Activated CD8-positive, alpha-beta memory T cell treated with anti-CD3 and anti-CD28 coated beads, Interleukin-2, amount 50 U/mL, for 48 hours (primary cell): ENCODE results near the gene ELMO1.

Experiments used
- DNase-seq: peaks from one replicate; pipeline ENCODE4 v3.0.0-alpha.2; 2020

Gene ELMO1

DNA sequence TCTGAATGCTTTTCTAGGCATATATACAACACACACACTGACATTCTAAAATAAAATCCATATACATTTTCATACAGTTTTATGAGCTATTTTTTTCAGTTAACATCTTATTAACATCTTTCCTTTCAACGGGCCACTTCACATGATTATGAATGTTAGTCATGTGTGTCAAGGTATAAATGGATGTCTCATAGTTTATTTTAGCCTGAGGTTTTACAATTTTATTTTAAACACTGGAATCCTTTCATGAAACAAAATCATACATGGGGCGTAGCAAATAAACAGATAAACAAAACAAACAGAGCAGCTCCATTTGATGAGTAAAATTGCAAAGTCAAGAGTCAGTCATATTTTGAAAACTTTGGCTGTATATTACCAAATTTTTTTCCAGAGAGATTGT, 604.3 kb downstream of the ELMO1 start:
- DNase-seq: no peak

DNA sequence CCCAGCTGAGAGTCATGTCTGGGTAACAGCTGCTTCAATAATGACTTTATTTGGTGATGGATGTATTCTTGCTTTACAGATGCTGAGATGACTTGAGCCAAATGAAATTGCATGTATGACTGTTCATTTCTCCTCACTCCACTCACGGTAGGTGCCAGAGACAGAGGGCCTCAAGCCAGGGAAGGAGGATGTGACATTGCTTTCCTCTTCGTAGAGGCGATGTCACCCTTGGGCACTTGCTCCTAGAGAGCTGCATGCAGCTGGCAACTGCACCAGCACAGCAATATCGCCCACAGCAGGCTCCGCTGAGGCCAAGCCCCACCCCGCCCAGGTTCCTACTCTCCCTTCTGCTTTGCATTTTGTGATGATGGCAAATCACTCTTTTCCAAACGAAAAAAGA, 607.8 kb downstream of the ELMO1 start:
- no peak for DNase-seq

DNA sequence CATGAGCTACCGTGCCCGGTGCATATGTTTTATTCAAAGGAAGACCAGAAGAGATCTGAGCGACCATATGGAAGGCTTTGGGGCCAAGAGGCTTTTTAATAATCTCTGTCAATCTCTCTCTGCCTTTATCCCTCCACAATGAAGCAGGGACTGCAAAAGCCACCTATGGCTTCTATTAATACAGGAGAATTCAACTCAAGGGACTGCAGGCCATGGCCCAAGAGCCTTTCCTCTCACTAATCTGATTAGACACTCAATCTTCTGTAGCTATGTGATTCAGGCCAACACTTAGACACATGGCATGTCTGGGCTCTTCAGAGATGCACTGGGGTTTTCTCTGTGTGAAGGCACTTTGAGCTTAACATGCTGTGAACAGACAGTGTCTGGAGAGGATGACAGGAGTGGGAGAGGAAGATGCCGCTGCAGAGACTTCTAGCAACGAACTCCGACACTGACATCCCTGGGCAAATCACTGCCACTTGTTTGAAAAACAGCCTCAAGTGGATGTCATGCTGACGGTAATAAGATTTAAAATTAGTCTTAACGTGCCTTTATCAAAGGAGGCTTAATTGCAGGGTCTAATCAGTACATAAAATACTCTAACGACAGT, 609.9 kb downstream of the ELMO1 start:
- no peak for DNase-seq

DNA sequence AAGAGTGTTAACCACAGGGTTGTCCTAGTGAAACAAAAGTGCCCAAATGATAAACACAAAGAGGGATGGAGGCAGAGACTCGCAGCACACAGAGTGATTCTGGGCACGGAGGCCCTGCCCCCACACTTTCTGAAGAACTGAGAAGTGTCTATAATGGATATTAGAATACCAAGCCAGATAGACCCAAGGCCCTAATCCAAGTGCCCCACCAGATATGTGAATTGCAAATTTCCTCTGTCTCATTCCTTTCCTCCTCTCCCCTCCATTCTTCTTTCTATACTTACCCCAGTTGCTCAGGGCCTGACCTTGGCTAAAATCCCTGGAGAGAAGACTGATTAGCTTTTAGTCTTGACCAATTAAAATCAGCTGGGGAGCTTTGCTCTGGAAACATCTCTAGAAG, 617.6 kb downstream of the ELMO1 start:
- no peak for DNase-seq

DNA sequence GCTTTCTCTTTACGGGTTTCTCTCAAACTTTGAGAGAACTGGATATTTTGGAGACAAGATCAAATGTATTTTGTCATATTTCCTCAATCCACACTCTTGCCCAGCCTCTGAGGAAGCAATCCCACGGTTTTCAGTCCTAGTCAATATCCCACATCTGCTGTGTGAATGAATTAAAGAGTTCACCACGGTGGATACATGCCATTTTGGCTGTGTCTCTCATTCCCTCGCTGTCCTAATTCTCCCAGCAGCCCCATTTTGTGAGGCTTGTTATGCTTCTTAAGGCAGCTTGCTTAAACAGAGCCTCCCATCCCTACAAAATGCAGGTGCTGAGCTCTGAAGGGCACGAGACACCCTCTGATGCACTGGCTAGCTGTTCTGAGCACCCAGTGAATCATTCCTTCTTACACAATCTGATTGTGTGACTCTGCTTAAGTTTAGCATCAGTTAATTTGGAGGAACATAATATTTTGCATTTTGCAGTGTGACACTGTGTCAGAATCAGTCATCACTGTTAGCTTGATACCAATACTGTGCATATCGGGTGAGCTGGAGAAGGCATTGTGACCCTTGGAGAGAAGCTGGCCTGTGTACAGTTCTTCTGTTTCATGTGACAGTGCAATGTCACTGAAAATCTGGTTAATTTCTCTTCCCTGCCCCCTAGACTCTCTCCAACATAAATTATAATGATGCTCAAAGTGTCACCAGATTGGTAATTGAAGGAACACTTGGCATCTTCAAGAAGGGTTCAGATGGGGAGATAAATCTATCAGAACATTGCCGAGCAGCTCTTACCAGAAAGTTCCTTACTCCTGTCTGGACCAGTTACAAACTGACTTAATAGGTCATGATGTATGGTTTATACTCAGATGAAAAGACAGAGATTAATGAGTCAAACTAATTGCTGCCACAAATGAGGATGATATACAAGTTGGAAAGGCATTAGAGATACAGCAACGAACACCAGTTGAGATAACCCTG, 620.6 kb downstream of the ELMO1 start:
- DNase-seq: no peak

DNA sequence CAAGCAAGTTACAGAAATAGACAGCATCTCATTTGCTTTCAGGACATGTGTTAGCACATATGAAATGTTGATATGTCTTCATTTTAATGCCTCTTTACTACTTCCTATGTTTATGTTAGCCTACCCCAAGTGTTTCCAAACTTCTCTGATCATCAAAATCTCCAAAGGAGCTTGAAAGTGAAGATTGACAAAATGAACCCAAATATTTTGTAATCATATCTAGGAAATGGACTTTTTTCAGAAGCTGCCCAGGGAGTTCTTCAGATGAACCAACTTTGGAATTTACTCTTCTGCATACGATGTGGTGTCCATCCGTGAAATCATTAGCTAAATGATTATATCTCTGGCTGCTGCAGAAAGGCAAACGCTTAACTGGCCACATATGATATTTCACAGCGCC, 623.2 kb downstream of the ELMO1 start:
- DNase-seq: no peak

DNA sequence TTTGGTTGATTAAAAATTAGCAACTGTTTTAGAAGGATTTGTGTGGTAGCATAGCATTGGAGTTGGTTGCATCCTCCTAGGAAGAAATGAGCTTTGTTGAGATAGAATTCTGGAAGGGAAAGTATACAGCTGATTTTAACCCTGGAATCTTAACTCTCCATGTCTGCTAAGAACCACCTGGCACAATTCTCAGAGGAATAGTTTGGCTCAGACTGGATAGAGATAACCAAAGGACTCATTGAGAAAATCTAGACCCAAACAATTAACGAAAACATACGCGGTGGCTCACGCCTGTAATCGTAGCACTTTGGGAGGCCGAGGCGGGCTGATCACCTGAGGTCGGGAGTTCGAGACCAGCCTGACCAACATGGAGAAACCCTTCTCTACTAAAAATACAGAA, 625.3 kb downstream of the ELMO1 start:
- no peak for DNase-seq

DNA sequence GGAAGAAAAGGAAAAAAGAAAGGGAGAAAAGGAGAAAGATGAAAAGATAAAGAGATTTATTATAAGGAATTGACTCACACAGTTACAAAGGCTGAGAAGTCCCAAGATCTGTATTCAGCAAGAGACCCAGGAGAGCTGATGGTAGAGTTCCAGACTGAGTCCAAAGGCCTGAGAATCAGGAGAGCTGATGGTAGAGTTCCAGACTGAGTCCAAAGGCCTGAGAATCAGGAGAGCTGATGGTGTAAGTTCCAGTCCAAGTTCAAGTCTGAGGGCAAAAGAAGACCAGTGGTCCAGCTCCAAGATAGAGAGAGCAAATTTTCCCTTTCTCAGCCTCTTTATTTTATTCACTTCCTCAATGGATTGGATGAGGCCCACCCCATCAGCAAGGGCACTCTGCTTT, 627.0 kb downstream of the ELMO1 start:
- no peak for DNase-seq

DNA sequence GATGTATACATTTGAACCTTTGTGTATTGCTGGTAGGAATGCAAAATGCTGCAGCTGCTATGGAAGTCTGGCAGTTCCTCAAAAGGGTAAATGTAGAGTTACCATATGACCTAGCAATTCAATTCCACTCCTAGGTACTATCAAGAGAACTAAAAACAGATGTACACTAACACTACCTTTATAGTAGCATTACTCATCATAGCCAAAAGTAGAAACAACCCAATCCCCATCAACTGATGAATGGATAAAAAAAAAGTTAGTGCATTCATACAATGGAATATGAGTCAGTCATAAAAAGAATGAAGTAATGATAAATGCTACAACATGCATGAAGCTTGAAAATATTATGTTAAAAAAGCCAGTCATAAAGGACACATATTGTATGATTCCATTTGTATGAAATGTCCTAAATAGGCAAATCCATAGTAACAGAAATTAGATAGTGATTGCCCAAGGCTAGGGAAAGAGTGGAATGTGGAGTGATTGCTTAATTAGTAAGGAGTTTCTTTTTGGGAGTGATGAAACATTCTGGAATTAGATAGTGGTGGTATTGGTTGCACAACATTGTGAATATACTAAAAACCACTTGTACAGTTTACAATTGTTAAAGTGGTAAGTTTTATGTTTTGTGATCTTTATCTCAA, 628.0 kb downstream of the ELMO1 start:
- DNase-seq: no peak

DNA sequence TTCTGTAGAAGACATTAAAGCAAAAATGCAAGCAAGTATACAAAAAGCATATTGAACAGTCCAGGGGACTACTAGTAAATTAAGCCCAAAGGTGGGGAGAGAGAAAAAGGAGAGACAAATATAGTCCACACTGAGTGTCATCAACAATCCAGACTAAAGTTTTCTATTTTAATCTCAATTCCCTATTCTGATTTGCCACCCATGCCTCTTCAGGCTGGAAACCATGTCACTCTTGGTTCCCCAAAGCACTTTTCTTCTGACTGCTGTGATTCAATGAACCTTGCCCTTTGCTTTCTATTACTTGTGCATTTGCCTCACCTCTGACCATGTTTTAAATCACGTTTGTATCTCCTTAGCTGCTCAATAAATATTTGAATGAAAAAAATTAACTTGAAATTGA, 629.0 kb downstream of the ELMO1 start:
- DNase-seq: no peak

DNA sequence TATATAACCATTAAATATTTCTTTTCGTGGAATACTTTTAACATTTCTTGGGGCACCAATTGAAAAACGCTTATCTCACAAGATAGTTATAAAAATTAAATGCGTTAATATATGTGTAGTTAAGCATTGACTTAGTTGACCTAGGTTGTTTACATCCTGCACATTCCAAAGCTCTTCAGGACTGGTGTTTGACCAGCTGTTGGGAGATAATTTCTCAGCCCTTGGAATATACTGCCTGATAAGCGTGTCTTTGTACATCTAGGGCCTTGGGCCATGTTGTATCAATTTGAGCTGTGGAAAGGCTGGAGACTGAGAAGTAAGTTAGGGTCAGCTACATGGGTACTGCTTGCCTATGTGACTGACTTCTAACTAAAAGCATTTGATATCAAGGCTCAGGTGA, 634.4 kb downstream of the ELMO1 start:
- no peak for DNase-seq

DNA sequence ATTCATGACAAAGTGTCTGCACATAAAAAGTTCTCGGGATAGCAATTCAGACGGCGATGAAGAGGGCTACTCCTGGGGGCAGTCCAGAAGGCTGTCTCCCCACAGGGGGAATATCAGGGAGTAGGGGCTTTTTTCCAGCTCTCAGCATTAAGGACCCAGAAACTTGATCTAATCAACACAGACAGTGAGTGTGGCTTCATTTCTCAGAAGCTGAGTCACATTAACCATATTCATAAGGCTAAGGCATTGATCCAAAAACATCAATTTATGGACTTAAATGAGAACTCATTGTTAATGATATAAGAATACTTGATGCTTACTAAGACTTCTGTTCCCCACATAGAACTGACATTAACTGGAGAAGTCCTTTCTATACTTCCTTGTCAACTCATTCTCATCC, 636.9 kb downstream of the ELMO1 start:
- no peak for DNase-seq

DNA sequence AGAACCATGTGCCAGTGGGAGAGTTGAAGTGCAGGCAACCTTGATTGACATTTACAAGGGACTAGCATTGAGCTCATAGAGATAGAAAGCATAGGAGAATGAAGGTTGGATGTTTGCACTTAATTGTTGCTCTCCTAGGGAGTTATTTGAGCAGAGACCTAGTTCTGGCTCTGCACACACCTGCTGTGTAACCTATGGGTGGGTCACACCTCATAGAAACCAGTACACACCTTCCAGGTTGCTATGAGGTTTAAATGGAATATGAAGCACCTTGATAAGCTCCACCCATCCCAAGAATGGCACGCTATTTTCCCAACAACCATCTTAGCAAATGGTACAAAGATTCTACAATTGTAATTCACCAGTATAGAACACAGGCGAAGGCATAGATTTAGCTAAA, 638.2 kb downstream of the ELMO1 start:
- DNase-seq: no peak

DNA sequence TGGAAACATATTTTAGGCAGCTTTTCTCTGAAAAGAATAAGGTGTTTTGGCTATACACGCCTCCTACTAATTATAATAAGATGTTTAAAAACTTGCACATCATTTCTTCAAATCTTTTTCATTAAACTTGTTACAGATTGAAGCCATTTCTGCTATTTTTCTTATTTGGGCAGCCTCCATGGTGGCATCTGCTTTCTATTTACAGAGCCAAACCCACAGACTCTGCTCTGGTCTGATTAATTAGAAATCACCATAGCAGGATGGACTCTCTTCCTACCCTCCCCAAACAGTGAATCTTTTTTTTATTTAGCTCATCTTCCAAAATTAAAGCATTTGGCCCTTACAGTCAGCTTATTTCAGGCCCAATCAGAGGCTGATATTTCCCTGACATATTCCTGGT, 638.6 kb downstream of the ELMO1 start:
- DNase-seq: no peak

DNA sequence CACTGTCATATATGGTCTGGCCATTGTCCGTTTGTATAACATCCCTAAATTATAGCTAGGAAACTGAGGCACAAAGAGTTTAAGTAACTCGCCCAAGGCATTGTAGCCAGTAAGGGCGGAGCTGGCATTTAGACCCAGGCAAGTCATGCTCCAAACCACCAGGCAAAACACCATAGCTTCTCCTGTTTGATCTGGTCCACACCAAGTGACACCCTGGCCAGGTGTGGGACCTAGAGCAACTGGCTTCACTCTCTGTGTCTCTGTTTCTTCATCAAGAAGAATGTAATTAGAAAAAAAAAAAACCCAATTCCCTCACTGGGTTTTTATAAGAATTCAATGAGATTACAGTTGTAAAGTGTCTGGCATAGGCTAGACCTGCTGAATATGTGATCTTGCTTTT, 639.2 kb downstream of the ELMO1 start:
- no peak for DNase-seq

DNA sequence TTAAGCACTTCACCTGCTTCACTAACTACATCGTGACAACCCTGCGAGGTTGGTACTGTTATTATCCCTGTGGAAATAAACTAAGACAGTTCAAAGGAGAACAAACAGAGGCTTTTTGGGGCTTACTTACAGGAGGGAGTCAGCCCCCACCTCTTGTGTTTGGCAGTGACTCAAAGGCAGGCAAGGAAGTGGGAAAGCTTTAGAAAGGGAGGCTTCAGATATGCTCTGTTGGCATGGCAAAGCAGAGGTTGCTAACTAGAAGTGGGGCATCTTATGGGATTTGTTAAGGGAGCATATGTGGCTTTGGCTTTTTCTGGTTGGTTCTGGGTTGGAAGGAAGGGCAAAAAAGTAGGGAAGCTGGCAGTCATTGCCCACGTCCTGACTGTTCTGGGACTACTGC, 639.6 kb downstream of the ELMO1 start:
- no peak for DNase-seq

DNA sequence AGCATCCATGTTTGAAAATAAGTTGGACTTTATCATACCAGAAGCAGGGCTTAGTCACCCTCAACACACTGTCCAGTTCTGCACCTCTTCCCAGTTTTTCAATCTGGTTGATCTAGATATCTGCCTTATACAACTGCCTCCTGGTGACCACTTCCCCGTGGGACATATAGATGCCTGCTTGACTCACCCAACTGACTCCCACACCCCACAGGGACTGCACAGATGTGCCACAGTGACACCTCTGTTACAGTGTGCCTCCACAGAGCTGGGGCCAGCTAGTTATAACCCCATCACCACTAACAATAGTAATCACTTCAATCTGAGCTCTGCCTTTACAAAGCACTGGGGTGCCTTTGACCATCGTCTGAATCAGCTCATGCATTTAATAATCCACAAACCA, 641.8 kb downstream of the ELMO1 start:
- no peak for DNase-seq
